GM13977 (cell line): ENCODE data around the gene BET1.

ENCODE experiments used
- DNase-seq: peaks from one replicate; pipeline ENCODE4 v3.0.0; 2012; ENCODE audit warnings: low spot score
- CTCF ChIP-seq: IDR thresholded peaks from 2 replicates; pipeline ENCODE4 v1.5.1; 2012; ENCODE audit warnings: mild to moderate bottlenecking, control low read depth; ENCODE audit not compliant: insufficient read depth; ENCODE audit errors: extremely low read depth, missing control alignments
- in situ Hi-C: fragments of 300-500 bp; cut with MboI; formaldehyde crosslinking; loops from one replicate; pipeline ENCODE4 v1.12.0; 2022; ENCODE audit warnings: low sequenced_read_pairs, low pct_unique_long_range_greater_than_20kb, mixed read lengths, inconsistent platforms; ENCODE audit not compliant: unreplicated experiment

The BET1 gene

GRCh38 chr7:93964813-93965212, 39.3 kb downstream of the BET1 start:
- in situ Hi-C loops = no loop called here
- DNase-seq = no peak
- no peak for TF ChIP-seq CTCF

- DNase-seq = no peak
- no peak for TF ChIP-seq CTCF
- in situ Hi-C loops = no loop called here
These were observed 39.9 kb downstream of the BET1 start for GRCh38 chr7:93964262-93964661.

GRCh38 chr7:93960986-93961385, 43.2 kb downstream of the BET1 start:
- TF ChIP-seq CTCF = no peak
- in situ Hi-C loops = no loop called here
- no peak for DNase-seq

- no peak for TF ChIP-seq CTCF
- in situ Hi-C loops = no loop called here
- DNase-seq = no peak
These were observed 45.5 kb downstream of the BET1 start for GRCh38 chr7:93958651-93959050.

GRCh38 chr7:93958216-93958615, 45.9 kb downstream of the BET1 start:
- TF ChIP-seq CTCF = no peak
- no peak for DNase-seq
- in situ Hi-C loops = no loop called here

GRCh38 chr7:93957767-93958166, 46.4 kb downstream of the BET1 start:
- TF ChIP-seq CTCF = no peak
- in situ Hi-C loops = no loop called here
- DNase-seq = no peak

GRCh38 chr7:93955304-93955703, 48.9 kb downstream of the BET1 start:
- TF ChIP-seq CTCF = no peak
- DNase-seq = no peak
- in situ Hi-C loops = no loop called here
